ENCODE results near the gene FGF11. TPM values are rescaled to one million over a fixed set of nuclear protein-coding genes. Genes with fewer than 3 reads are reported as not detected.
"Not testable (repeated sequence)": the region's sequence is repeated elsewhere in the genome, so short reads cannot be mapped to it uniquely, and the experiment has no call there.

Gene FGF11
- total RNA-seq, 2 experiments from 2014 or later, result 1.5 to 1.7 TPM

DNA sequence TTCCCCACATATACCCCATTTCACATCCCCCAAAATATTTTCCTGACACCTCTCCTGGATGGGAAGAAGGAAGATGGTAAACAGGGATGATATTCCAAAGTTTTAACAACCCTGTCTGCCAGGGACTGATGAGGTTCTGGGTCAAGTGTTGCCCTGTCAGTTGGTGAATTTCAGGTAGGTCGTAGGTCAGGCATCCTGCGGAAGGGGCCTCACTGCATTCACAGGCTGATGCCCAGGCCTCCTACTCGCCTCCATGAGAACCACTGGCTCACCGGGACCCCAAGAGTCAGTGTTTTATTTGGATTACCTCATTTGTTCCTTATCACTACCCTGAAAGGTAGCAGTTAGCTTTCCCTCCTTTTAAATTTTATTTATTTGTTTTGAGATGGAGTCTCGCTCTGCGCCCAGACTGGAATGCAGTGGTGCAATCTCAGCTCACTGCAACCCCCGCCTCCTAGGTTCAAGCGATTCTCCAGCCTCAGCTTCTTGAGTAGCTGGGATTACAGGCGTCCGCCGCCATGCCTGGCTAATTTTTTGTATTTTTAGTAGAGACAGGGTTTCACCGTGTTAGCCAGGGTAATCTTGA, 29.6 kb downstream of the FGF11 start:
- H3K4me1 ChIP-seq (ENCODE audit: insufficient read depth, low read length), result peaks cover 26% of the 10 kb centered on the region
- intact Hi-C loops (cut with DNase I, micrococcal nuclease), result no loop called here
- ATAC-seq (ENCODE audit: poor library complexity) (no peak), DNase-seq (no peak)
- Mint-ChIP-seq H3K27ac (no peak overlapping the region), H3K4me3 (no peak overlapping the region), H3K27me3 (no peaks in the 10 kb centered on the region), H3K9me3 (no peaks in the 10 kb centered on the region), H3K36me3 (ENCODE audit: low read depth) (peaks cover 37% of the 10 kb centered on the region), H3K4me1 (ENCODE audit: low read depth) (peaks cover 21% of the 10 kb centered on the region)
- H3K36me3 ChIP-seq (ENCODE audit: insufficient read depth, low read length), result peaks cover 18% of the 10 kb centered on the region
- no peaks in the 10 kb centered on the region for H3K27me3 ChIP-seq (ENCODE audit: control insufficient read depth in 1 of 2, insufficient read depth in 2 of 2, low read length in 2 of 2)
- ChIA-PET POLR2A (interaction anchor here (1.3 kb wide), 1 partner anchor 10 kb away, joined by 3 read pairs; no protein-coding TSS in a partner anchor), CTCF (no interaction called here)
- no peak overlapping the region for H3K27ac ChIP-seq (ENCODE audit: low read depth in 1 of 2, low read length in 2 of 2)
- TF ChIP-seq, protein P1, sequence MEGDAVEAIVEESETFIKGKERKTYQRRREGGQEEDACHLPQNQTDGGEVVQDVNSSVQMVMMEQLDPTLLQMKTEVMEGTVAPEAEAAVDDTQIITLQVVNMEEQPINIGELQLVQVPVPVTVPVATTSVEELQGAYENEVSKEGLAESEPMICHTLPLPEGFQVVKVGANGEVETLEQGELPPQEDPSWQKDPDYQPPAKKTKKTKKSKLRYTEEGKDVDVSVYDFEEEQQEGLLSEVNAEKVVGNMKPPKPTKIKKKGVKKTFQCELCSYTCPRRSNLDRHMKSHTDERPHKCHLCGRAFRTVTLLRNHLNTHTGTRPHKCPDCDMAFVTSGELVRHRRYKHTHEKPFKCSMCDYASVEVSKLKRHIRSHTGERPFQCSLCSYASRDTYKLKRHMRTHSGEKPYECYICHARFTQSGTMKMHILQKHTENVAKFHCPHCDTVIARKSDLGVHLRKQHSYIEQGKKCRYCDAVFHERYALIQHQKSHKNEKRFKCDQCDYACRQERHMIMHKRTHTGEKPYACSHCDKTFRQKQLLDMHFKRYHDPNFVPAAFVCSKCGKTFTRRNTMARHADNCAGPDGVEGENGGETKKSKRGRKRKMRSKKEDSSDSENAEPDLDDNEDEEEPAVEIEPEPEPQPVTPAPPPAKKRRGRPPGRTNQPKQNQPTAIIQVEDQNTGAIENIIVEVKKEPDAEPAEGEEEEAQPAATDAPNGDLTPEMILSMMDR (IDR thresholded peaks at IDR 0.05), result no peak
- H3K9me3 ChIP-seq (ENCODE audit: control insufficient read depth in 1 of 2, insufficient read depth in 1 of 2, low read length in 2 of 2), result no peaks in the 10 kb centered on the region
- no peak overlapping the region for H3K4me3 ChIP-seq (ENCODE audit: low read length)

DNA sequence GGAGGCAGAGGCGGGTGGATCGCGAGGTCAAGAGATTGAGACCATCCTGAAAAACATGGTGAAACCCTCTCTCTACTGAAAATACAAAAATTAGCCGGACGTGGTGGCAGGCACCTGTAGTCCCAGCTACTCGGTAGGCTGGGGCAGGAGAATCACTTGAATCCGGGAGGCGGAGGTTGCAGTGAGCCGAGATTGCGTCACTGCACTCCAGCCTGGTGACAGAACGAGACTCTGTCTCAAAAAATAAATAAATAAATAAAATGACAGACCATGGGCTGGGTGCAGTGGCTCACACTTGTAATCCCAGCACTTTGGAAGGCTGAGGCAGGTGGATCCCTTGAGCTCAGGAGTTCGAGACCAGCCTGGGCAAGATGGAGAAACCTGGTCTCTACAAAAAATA, 30.5 kb downstream of the FGF11 start:
- H3K9me3 Mint-ChIP-seq; ATAC-seq (ENCODE audit: poor library complexity); H3K4me3 Mint-ChIP-seq; DNase-seq; H3K27ac Mint-ChIP-seq; H3K9me3 ChIP-seq (ENCODE audit: control insufficient read depth in 1 of 2, insufficient read depth in 1 of 2, low read length in 2 of 2); CTCF ChIA-PET; H3K27me3 Mint-ChIP-seq; H3K27me3 ChIP-seq (ENCODE audit: control insufficient read depth in 1 of 2, insufficient read depth in 2 of 2, low read length in 2 of 2); H3K4me3 ChIP-seq (ENCODE audit: low read length); H3K27ac ChIP-seq (ENCODE audit: low read depth in 1 of 2, low read length in 2 of 2); intact Hi-C loops (cut with DNase I, micrococcal nuclease): not testable (repeated sequence)
- Histone ChIP-seq H3K36me3 (ENCODE audit: insufficient read depth, low read length) (peaks cover 16% of the 10 kb centered on the region), H3K4me1 (ENCODE audit: insufficient read depth, low read length) (peaks cover 33% of the 10 kb centered on the region)
- POLR2A ChIA-PET, result interaction anchor here (0.9 to 1.5 kb wide), 2 partner anchors 9 to 14 kb away, joined by 3 to 5 read pairs; partner anchors contain the start of genes POLR2A and ZBTB4
- Mint-ChIP-seq H3K36me3 (ENCODE audit: low read depth) (peaks cover 31% of the 10 kb centered on the region), H3K4me1 (ENCODE audit: low read depth) (peaks cover 21% of the 10 kb centered on the region)

DNA sequence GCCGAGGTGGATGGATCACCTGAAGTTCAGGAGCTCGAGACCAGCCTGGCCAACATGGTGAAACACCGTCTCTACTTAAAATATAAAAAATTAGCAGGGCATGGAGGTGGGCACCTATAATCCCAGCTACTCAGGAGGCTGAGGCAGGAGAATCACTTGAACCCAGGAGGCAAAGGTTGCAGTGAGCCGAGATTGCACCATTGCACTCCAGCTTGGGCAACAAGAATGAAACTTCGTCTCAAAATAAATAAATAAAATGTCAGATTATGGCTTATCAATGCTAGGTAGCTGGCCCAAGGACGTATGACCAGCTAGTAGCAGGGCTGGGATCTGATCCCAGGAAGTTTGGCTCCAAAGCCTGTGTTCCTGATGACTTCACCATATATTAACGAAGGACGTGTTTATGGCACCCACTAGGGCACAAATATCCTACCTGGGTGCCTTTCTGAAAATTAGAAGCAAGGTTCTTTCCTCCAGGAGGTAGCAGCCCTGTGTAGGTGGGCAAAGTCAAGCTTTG, 31.2 kb downstream of the FGF11 start:
- H3K4me3 Mint-ChIP-seq; DNase-seq; intact Hi-C loops (cut with DNase I, micrococcal nuclease); H3K9me3 Mint-ChIP-seq; H3K27ac Mint-ChIP-seq; H3K27me3 ChIP-seq (ENCODE audit: control insufficient read depth in 1 of 2, insufficient read depth in 2 of 2, low read length in 2 of 2); H3K27ac ChIP-seq (ENCODE audit: low read depth in 1 of 2, low read length in 2 of 2); H3K27me3 Mint-ChIP-seq; H3K9me3 ChIP-seq (ENCODE audit: control insufficient read depth in 1 of 2, insufficient read depth in 1 of 2, low read length in 2 of 2); H3K4me3 ChIP-seq (ENCODE audit: low read length); ATAC-seq (ENCODE audit: poor library complexity): not testable (repeated sequence)
- ChIA-PET CTCF (interaction anchor here (0.5 to 1.2 kb wide), 2 partner anchors 15 to 34 kb away, joined by 3 to 4 read pairs; no protein-coding TSS in a partner anchor), POLR2A (interaction anchor here (0.9 to 1.5 kb wide), 3 partner anchors 8 to 34 kb away, joined by 3 to 5 read pairs (median 3); partner anchors contain the start of genes POLR2A and ZBTB4)
- H3K36me3 Mint-ChIP-seq (ENCODE audit: low read depth), result peaks cover 28% of the 10 kb centered on the region
- peaks cover 21% of the 10 kb centered on the region for H3K4me1 Mint-ChIP-seq (ENCODE audit: low read depth)
- Histone ChIP-seq H3K36me3 (ENCODE audit: insufficient read depth, low read length) (peaks cover 15% of the 10 kb centered on the region), H3K4me1 (ENCODE audit: insufficient read depth, low read length) (peaks cover 37% of the 10 kb centered on the region)

DNA sequence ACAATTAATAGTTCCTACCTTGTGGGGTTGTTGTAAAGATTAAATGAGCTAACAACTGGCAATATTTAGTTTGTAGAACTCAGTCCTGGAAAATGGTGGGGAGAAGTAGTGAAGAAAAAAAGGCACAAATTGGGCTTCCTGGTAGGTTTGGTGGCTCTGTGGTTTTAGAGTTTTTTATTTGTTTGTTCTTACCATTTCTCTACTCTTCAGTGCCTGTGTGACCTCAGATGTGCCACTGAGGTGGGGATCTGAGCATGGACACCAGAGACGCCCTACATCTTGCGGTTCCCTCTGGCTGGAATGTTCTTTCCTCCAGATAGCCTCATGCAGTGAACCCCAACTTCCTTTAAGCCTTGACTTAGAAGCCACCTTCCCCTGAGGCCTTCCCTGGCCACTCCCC, 32.4 kb downstream of the FGF11 start:
- TF ChIP-seq, protein P1 (IDR thresholded peaks at IDR 0.05), result no peak
- H3K27ac Mint-ChIP-seq, result peak overlapping the region; percentile 69
- H3K27ac ChIP-seq (ENCODE audit: low read depth in 1 of 2, low read length in 2 of 2), result no peak overlapping the region
- CTCF ChIA-PET, result interaction anchor here (1.2 kb wide), 1 partner anchor 35 kb away, joined by 3 read pairs; no protein-coding TSS in a partner anchor
- H3K9me3 ChIP-seq (ENCODE audit: control insufficient read depth in 1 of 2, insufficient read depth in 1 of 2, low read length in 2 of 2), result no peaks in the 10 kb centered on the region
- no peaks in the 10 kb centered on the region for H3K9me3 Mint-ChIP-seq
- no peak overlapping the region for H3K4me3 Mint-ChIP-seq
- H3K4me1 ChIP-seq (ENCODE audit: insufficient read depth, low read length), result peaks cover 49% of the 10 kb centered on the region
- H3K4me1 Mint-ChIP-seq (ENCODE audit: low read depth), result peaks cover 33% of the 10 kb centered on the region
- H3K36me3 ChIP-seq (ENCODE audit: insufficient read depth, low read length), result peaks cover 13% of the 10 kb centered on the region
- H3K4me3 ChIP-seq (ENCODE audit: low read length), result no peak overlapping the region
- intact Hi-C loops (cut with DNase I, micrococcal nuclease), result no loop called here
- H3K27me3 ChIP-seq (ENCODE audit: control insufficient read depth in 1 of 2, insufficient read depth in 2 of 2, low read length in 2 of 2), result no peaks in the 10 kb centered on the region
- peaks cover 28% of the 10 kb centered on the region for H3K36me3 Mint-ChIP-seq (ENCODE audit: low read depth)
- no peaks in the 10 kb centered on the region for H3K27me3 Mint-ChIP-seq
- ATAC-seq (ENCODE audit: poor library complexity) (peak; percentile 27), DNase-seq (no peak)
- POLR2A ChIA-PET, result interaction anchor here (0.6 to 1.1 kb wide), 3 partner anchors 12 to 35 kb away, joined by 3 to 4 read pairs (median 3); partner anchors contain the start of gene POLR2A

DNA sequence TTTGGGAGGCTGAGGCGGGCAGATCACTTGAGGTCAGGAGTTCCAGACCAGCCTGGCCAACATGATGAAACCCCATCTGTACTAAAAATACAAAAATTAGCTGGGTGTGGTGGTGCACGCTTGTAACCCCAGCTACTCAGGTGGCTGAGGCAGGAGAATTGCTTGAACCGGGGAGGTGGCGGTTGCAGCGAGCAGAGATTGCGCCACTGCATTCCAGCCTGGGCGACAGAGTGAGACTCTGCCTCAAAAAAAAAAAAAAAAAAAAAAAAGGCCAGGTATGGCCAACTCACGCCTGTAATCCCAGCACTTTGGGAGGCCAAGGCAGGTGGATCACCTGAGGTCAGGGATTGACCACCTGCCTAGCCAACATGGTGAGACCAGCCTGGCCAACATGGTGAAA, 35.5 kb downstream of the FGF11 start:
- H3K9me3 Mint-ChIP-seq; H3K27me3 Mint-ChIP-seq; intact Hi-C loops (cut with DNase I, micrococcal nuclease); H3K4me3 ChIP-seq (ENCODE audit: low read length); H3K27me3 ChIP-seq (ENCODE audit: control insufficient read depth in 1 of 2, insufficient read depth in 2 of 2, low read length in 2 of 2); ATAC-seq (ENCODE audit: poor library complexity); H3K36me3 ChIP-seq (ENCODE audit: insufficient read depth, low read length); H3K9me3 ChIP-seq (ENCODE audit: control insufficient read depth in 1 of 2, insufficient read depth in 1 of 2, low read length in 2 of 2); H3K27ac ChIP-seq (ENCODE audit: low read depth in 1 of 2, low read length in 2 of 2); H3K4me3 Mint-ChIP-seq: not testable (repeated sequence)
- peaks cover 63% of the 10 kb centered on the region for H3K4me1 ChIP-seq (ENCODE audit: insufficient read depth, low read length)
- Mint-ChIP-seq H3K36me3 (ENCODE audit: low read depth) (peaks cover 24% of the 10 kb centered on the region), H3K4me1 (ENCODE audit: low read depth) (peaks cover 55% of the 10 kb centered on the region), H3K27ac (peak overlapping the region; percentile 7)
- ChIA-PET CTCF (interaction anchor here (3.1 kb wide), 1 partner anchor 38 kb away, joined by 23 read pairs; no protein-coding TSS in a partner anchor), POLR2A (interaction anchor here (0.7 to 7.2 kb wide), 3 partner anchors 11 to 239 kb away, joined by 3 to 137 read pairs (median 42); partner anchors contain the start of gene POLR2A)
- DNase-seq, result peak in 1 of 14 experiments; percentile 20
